ENCODE data around the gene OR52N2.

Gene OR52N2

DNA sequence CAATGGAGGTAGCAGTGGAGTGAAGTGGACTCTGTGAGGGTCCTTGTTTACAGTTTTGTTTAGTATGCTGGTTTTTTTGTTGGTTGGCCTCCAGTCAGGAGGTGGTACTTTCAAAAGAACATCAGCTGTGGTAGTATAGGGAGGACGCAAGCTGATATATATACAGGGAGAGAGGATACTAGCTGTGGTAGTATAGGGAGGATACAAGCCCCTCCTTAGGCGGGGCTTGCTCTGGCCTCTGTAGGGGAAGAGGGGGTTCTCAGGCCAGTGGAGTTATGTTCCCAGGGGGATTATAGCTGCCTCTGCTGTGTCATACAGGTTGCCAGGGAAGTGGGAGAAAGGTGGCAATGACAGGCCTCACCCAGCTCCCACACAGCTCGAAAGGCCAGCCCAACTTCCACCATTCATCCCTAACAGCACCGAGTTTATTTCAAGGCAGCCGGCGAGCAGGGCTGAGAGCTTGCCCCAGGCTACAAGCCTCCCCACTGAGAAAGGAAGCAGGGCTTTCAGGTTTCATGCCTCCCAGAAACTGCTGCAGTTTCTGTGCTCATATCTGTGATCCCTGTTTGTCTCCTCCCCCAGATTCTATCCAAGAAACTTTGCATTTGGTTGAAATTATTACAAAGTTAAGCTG lies 22.6 kb downstream of the OR52N2 start:
- H3K9ac ChIP-seq (ENCODE audit: low read depth, low read length), result no peak overlapping the region
- no peaks in the 10 kb centered on the region for H3K27me3 ChIP-seq (ENCODE audit: control insufficient read depth, insufficient read depth, low read length)
- H3K4me3 ChIP-seq (ENCODE audit: low read depth, low read length), result no peak overlapping the region
- no peaks in the 10 kb centered on the region for H3K36me3 ChIP-seq (ENCODE audit: control insufficient read depth, insufficient read depth, low read length)
- H3K9me3 ChIP-seq (ENCODE audit: control insufficient read depth, insufficient read depth, low read length), result no peaks in the 10 kb centered on the region
- peaks cover 5% of the 10 kb centered on the region for H3K4me1 ChIP-seq (ENCODE audit: control insufficient read depth, insufficient read depth, low read length)

DNA sequence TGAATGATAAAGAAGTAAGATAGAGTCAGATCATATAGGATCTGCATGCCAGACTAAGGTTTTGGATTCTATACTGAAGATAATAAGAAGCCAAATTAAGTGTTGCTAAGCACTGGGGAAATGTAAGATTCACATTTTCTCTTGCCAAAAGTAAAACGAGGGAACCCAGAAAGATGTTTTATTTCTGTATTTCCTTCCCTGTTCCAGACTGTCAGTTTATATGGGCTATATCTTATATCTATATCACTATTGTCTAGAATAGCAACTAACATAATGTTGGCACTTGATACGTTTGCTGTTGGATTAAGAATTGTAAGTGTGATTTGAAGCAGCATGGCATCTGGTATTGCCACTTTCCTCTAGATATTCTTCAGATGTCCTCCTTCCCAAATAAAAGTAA lies 24.7 kb downstream of the OR52N2 start:
- Histone ChIP-seq H3K4me1 (ENCODE audit: control insufficient read depth, insufficient read depth, low read length) (peaks cover 5% of the 10 kb centered on the region), H3K9me3 (ENCODE audit: control insufficient read depth, insufficient read depth, low read length) (no peaks in the 10 kb centered on the region), H3K4me3 (ENCODE audit: low read depth, low read length) (no peak overlapping the region), H3K9ac (ENCODE audit: low read depth, low read length) (no peak overlapping the region), H3K27me3 (ENCODE audit: control insufficient read depth, insufficient read depth, low read length) (no peaks in the 10 kb centered on the region), H3K36me3 (ENCODE audit: control insufficient read depth, insufficient read depth, low read length) (no peaks in the 10 kb centered on the region)

DNA sequence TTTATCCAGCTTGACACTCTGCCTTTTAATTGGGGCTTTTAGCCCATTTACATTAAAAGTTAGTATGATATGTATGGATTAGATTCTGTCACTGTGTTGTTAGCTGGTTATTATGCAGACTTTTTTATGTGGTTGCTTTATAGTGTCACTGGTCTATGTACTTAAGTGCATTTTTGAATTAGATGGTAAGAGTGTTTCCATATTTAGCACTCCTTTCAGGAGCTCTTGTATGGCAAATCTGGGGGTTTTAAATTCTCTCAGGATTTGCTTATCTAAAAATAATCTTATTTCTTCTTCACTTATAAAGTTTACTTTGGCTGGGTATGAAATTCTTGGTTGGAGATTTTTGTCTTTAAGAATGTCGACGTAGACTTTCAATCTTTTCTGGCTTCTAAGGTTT lies 29.0 kb downstream of the OR52N2 start:
- no peaks in the 10 kb centered on the region for H3K4me1 ChIP-seq (ENCODE audit: control insufficient read depth, insufficient read depth, low read length)
- no peak overlapping the region for H3K9ac ChIP-seq (ENCODE audit: low read depth, low read length)
- no peaks in the 10 kb centered on the region for H3K9me3 ChIP-seq (ENCODE audit: control insufficient read depth, insufficient read depth, low read length)
- no peaks in the 10 kb centered on the region for H3K27me3 ChIP-seq (ENCODE audit: control insufficient read depth, insufficient read depth, low read length)
- no peaks in the 10 kb centered on the region for H3K36me3 ChIP-seq (ENCODE audit: control insufficient read depth, insufficient read depth, low read length)
- H3K4me3 ChIP-seq (ENCODE audit: low read depth, low read length), result no peak overlapping the region

DNA sequence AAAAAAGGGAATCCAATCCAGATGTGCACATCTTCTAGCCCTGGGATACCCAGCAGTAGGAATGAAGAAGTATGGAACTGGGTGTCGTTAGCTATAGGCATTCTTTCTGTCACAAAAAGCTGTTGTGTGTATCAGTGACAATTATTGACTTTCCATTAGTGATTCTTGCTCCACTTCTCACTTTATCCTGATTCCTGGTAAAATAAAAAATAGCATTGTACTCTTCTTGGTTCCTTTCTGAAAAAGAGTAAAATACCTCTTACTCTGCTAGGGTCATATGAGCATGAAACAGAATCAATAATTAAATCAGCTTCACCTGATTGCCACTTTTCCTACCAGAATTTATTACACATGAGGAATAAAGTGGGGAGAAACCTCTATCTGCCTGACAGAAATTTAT lies 33.1 kb downstream of the OR52N2 start, which contains the start of gene OR52E6:
OR52E6 (minus strand) TSS at position 101 of the 400 bp plus-strand sequence; CDS start at position 101, 0 bp downstream.
- no peaks in the 10 kb centered on the region for H3K9me3 ChIP-seq (ENCODE audit: control insufficient read depth, insufficient read depth, low read length)
- no peak within 1 kb of the TSS for H3K4me3 ChIP-seq (ENCODE audit: low read depth, low read length)
- H3K27me3 ChIP-seq (ENCODE audit: control insufficient read depth, insufficient read depth, low read length), result no peaks in the 10 kb centered on the region
- no peaks in the 10 kb centered on the region for H3K4me1 ChIP-seq (ENCODE audit: control insufficient read depth, insufficient read depth, low read length)
- H3K36me3 ChIP-seq (ENCODE audit: control insufficient read depth, insufficient read depth, low read length), result no peaks in the 10 kb centered on the region
- H3K9ac ChIP-seq (ENCODE audit: low read depth, low read length), result no peak within 1 kb of the TSS

DNA sequence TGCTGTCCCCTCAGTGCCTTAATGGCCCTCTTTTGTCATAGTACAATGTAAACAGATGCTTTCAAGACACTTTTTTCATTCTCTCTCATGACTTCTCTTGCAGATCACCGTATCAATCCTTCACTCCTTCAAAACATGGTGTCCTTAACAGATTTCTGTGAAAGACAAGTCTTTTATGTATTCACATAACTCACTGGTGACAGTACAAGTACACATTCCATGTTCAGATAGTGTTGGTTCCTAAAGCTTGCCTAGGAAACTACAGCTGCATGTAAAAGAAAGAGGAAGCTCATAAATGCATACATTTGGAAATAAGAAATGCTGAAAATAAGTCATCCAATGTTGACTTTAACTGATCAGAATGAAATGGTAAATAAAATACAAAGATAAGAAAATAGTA lies 38.0 kb downstream of the OR52N2 start:
- H3K36me3 ChIP-seq (ENCODE audit: control insufficient read depth, insufficient read depth, low read length), result no peaks in the 10 kb centered on the region
- no peaks in the 10 kb centered on the region for H3K27me3 ChIP-seq (ENCODE audit: control insufficient read depth, insufficient read depth, low read length)
- H3K9ac ChIP-seq (ENCODE audit: low read depth, low read length), result no peak overlapping the region
- no peak overlapping the region for H3K4me3 ChIP-seq (ENCODE audit: low read depth, low read length)
- H3K9me3 ChIP-seq (ENCODE audit: control insufficient read depth, insufficient read depth, low read length), result no peaks in the 10 kb centered on the region
- H3K4me1 ChIP-seq (ENCODE audit: control insufficient read depth, insufficient read depth, low read length), result no peaks in the 10 kb centered on the region

DNA sequence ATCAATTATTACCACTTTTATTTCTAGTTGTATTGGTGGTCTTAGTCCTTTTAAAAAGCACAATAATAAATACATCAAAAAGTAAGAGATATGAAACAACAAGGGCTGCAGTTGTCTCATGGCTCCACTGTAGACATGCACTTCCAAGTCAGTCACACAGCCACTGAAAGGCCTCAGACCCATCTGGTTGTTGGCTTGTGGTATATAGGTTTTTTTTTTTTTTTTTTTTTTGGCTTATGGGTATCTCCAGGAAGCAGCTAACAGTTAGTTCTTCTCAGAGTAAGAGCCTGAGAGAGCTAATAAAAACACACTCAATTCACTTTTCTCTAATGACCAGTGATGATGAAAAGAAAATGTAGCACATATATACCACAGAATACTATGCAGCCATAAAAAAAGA lies 39.0 kb downstream of the OR52N2 start:
- Histone ChIP-seq H3K9ac (ENCODE audit: low read depth, low read length) (no peak overlapping the region), H3K9me3 (ENCODE audit: control insufficient read depth, insufficient read depth, low read length) (no peaks in the 10 kb centered on the region), H3K27me3 (ENCODE audit: control insufficient read depth, insufficient read depth, low read length) (no peaks in the 10 kb centered on the region), H3K36me3 (ENCODE audit: control insufficient read depth, insufficient read depth, low read length) (no peaks in the 10 kb centered on the region), H3K4me1 (ENCODE audit: control insufficient read depth, insufficient read depth, low read length) (no peaks in the 10 kb centered on the region), H3K4me3 (ENCODE audit: low read depth, low read length) (no peak overlapping the region)

DNA sequence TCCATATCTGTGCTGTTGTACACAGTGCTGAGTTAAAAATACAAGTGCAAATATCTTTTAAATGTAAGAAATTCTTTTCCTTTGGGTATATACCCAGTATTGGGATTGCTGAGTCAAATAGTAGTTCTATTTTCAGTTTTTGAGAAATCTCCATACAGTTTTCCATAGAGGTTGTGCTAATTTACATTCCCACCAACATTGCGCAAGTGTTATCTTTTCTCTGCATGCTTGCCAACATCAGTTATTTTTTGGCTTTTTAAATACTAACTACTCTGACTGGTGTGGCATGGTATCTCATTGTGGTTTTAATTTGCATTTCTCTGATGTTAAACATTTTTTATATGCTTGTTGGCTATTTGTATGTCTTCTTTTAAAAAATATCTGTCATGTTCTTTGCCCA lies 42.3 kb downstream of the OR52N2 start:
- no peaks in the 10 kb centered on the region for H3K27me3 ChIP-seq (ENCODE audit: control insufficient read depth, insufficient read depth, low read length)

DNA sequence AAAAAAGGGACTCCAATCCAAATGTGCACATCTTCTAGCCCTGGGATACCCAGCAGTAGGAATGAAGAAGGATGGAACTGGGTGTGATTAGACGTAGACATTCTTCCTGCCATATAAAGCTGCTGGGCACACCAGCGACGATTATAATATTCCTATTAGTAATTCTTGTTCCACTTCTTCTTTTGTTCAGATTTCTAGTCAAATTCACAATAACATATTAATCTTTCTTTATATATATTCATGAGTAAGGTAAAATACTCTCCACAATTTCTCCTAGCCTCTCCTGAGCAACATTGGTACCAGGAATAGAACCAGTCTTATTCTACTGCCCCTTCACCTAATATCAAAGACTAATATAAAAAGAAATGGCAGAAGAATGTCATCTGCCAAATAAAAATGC lies 48.9 kb downstream of the OR52N2 start, which contains the start of gene OR52E8:
OR52E8 (minus strand) TSS at position 101 of the 400 bp plus-strand sequence; CDS start at position 101, 0 bp downstream.
- H3K36me3 ChIP-seq (ENCODE audit: control insufficient read depth, insufficient read depth, low read length), result no peaks in the 10 kb centered on the region

More for the DNA sequence above, 42.3 kb downstream of the OR52N2 start:
- Histone ChIP-seq H3K4me1 (ENCODE audit: control insufficient read depth, insufficient read depth, low read length) (no peaks in the 10 kb centered on the region), H3K9me3 (ENCODE audit: control insufficient read depth, insufficient read depth, low read length) (no peaks in the 10 kb centered on the region), H3K36me3 (ENCODE audit: control insufficient read depth, insufficient read depth, low read length) (no peaks in the 10 kb centered on the region), H3K9ac (ENCODE audit: low read depth, low read length) (no peak overlapping the region), H3K4me3 (ENCODE audit: low read depth, low read length) (no peak overlapping the region)

DNA sequence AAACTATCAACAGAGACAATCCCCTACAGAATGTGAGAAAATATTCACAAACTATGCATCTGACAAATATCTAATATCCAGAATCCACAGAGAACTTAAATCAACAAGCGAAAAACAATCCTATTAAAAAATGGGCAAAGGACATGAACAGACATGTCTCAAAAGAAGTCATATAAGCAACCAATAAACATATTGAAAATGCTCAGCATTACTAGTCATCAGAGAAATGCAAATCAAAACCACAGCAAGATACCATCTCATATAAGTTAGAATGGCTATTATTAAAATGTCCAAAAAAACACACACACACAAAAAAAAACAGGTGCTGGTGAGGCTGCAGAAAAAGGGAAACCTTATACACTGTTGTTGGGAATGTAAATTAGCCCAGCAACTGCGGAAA lies 57.1 kb downstream of the OR52N2 start:
- Histone ChIP-seq H3K9ac (ENCODE audit: low read depth, low read length) (no peak overlapping the region), H3K4me3 (ENCODE audit: low read depth, low read length) (no peak overlapping the region), H3K9me3 (ENCODE audit: control insufficient read depth, insufficient read depth, low read length) (no peaks in the 10 kb centered on the region), H3K27me3 (ENCODE audit: control insufficient read depth, insufficient read depth, low read length) (no peaks in the 10 kb centered on the region), H3K4me1 (ENCODE audit: control insufficient read depth, insufficient read depth, low read length) (no peaks in the 10 kb centered on the region), H3K36me3 (ENCODE audit: control insufficient read depth, insufficient read depth, low read length) (no peaks in the 10 kb centered on the region)

More for the DNA sequence above, 48.9 kb downstream of the OR52N2 start, which contains the start of gene OR52E8:
- Histone ChIP-seq H3K9ac (ENCODE audit: low read depth, low read length) (no peak within 1 kb of the TSS), H3K27me3 (ENCODE audit: control insufficient read depth, insufficient read depth, low read length) (no peaks in the 10 kb centered on the region), H3K4me3 (ENCODE audit: low read depth, low read length) (no peak within 1 kb of the TSS), H3K4me1 (ENCODE audit: control insufficient read depth, insufficient read depth, low read length) (no peaks in the 10 kb centered on the region), H3K9me3 (ENCODE audit: control insufficient read depth, insufficient read depth, low read length) (no peaks in the 10 kb centered on the region)
